HG02759 (cell line): ENCODE results near the gene MYBPH.

Experiments used
- ATAC-seq: cut with Tn5 transposase; IDR thresholded peaks from one replicate; pipeline ENCODE4 v1.9.1; 2021; ENCODE audit warnings: mild to moderate bottlenecking, moderate library complexity; ENCODE audit not compliant: unreplicated experiment

The MYBPH gene

DNA sequence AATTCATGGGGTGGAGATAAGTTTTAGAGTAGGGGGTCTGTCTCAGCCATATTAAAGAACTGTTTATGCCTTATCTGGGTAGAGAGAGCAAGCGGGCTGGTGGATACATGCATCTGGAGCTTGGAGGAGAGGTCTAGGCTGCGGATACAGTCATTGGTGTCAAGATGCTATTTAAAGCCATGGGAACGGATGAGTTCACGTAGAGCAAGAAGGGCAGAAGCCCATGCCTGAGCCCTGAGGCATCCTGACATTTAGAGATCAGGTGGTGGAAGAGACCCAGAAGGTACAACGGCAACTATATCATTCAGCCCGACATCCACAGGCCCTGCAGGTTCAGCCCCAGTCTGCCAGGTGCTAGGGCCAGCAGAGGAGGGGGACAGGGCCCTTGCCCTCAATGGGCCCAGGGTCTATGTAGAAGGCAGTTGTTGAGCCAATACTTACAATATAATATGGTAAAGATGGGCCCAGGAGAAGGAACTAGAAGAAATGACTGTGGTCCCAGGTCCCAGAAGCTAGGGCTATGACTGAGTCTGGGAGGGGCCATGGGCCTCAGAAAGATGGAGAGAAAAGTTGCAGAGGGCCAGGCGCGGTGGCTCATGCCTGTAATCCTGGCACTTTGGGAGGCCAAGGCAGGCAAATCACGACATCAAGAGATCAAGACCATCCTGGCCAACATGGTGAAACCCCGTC, 26.0 kb upstream of the MYBPH start:
- no peak for ATAC-seq

DNA sequence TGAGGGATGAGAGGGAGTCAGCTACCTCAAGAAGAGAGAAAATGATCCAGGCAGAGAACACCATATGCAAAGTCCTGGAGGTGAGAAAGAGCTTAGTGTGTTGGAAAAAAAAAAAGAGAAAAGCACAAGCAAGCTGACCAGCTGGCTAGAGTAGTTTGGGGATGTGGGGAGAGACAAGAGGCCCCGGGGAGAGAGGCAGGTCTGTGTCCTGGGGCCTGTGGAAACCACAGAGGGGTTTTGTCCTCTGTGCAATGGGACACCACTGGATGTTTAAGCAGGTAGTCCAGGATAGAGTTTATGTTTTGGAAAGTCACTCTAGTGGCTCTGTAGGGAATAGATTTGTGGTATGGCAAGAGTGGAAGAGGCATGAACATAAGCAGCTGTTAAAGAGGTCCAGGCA, 25.3 kb upstream of the MYBPH start:
- no peak for ATAC-seq

DNA sequence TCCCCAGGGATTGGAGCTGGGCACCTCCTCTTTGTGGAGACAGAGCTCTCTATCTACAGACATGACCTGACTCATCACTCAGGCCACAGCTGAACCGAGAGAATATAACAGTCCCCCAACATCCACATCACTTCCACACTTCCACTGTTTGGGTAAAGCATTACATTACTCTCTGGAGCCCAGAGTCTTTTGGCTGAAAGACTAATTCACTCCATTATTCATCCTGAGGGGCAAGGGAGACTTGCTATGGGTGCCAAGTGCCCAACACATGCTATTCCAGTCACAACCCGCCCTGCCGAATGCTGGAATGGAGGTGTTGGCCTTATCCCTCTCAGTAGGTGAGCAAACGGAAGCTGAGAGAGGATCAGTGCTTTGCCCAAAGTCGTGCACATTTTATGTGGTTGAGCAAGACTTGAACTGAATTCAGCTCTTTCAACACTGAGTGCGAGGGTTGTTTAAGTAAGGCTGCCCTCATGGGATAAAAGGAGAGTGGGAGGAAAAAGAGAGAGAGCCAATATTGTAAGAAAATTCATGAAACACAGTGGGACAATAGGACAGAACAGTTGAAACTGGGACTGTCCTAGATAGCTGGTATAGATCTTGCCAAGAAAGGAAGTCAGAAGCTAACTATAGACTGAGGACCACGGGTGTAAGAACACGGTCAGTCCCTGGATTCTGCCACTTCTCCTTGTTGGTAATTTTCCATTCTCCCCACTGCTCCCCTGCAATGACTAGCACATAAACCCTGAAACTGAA, 24.4 kb upstream of the MYBPH start:
- ATAC-seq = no peak

DNA sequence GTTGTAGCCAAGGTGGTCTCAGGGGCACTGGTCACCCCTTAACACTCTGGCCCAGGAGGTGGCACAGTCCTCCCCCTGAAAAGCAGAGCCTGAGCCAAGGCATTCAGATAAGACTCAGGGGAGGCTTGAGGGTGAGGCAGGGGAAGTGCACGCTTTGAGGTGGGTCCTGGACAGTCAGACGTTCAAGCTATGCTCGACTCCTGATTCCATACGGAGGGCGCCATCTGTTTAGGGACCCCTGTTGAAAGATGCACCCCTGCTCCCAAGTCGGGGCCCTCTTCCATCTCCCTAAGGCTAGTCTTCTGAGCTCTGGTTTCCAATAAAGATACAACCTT, 23.8 kb upstream of the MYBPH start:
- no peak for ATAC-seq

DNA sequence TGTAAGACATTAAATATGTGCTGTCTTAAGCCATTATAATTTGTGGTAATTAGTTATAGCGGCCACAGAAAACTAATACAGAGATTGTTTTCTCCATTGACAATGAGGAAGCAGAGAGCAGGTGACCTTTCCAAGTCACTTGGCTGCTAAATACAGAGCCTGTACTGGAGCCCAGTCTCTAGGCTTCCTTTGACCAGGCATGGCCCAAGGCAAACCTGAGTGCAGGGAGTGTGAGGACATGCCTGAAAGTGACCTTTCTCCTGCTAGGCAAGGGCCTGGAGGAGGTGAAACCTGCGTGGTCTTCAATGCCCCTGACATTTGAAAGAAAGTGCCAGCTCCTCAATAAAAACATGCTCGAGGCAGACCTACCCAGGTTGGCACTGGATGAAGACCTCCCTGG, 23.4 kb upstream of the MYBPH start:
- no peak for ATAC-seq

DNA sequence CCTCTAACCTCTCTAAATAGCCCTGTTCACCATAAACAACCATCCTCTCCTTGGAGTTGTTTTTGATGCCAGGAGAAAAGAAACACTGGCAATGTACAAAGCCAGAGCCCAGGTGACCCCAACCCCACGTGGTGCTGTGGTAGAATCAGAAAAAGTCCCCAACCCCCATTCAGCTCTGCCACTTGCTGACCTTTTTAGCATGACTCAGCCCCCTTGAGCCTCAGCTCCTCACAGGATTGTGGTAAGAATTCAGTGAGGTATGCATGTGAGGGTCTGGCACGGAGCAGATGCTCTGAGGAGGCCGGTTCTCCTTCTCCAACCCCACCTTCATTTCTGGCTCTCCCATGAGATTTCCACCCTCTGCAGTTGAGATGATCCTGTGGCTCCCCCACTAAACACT, 22.0 kb upstream of the MYBPH start:
- ATAC-seq = no peak

DNA sequence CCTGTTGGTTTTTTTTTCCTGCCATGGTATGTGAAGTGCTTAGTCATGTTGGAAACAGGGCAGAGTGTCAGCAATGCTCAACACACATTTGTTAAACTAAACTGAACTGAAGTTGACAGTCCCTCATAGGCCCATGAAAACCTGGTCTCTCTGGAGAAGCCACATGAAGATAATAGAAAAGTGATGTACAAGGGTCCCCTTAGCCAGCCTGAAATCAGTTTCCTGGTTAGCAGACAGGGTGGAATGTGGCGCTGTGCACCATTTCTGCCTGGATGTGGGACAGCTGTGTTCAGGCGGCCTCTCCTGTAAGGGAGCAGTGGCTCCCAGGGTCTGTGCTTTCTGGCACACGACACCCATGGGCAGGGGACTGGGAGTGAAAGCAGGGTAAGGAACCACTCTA, 20.7 kb upstream of the MYBPH start:
- no peak for ATAC-seq

DNA sequence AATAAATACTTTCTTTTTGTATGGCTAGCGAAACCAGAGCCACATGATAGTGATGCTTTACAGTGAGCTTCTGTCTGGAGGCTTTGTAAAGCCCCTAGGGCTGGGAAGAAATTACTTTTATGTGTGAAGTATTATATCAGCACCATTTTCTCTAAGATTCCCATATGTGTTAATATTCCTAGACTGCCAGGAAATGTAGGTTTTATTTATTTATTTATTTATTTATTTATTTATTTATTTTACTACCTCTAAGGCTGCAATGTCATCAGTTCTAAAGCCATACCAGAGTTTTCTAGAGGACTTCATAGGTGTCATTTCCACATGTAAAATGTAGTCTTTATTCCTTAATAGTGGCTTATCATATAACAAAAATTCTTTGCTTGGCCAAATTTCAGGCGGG, 15.3 kb upstream of the MYBPH start:
- ATAC-seq = no peak

DNA sequence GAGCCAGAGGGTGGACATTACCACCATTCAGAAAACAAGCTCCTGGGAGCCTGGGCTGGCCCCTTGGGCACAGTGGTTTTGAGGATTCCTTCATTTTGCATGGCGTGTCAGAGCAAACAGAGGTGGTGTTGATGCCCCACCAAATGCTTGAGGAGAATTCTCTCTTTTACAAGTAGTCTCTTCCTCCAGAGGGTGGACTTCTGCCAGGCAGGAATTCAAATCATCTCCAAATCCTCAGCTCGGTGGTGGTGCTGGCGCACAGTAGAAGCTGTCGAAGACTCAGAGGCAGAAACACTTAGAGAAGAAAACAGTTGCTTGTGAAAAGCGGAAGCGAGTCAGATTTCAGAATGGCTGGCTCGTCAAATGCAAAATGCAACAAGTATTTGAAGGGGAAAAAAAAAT, 14.3 kb upstream of the MYBPH start:
- ATAC-seq = no peak

DNA sequence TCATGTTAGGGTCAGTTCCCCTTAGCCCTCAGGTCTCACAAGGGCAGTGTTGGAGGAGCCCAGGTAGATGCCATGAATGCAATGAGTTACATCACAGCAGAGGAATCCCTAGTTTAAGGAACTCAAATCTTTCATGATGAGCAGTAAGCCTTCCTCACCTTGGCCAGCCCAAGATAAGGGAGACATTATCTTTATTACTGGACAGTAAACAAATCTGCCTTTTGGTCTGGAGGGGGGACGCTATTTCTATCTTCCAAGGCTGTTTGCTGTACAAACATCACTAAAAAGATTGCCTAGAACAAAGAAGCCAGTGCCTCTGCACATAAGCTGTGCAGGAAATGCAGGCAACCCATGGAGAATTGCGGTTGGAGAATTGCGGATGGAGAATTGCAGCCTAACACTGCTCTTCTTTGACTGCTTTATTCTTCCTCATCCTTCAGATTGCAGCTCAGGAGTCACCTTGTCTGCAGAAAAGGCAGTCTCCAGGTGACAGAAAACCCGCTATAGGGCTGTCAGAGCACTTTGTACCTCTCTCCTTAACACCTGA, 13.1 kb upstream of the MYBPH start:
- no peak for ATAC-seq

DNA sequence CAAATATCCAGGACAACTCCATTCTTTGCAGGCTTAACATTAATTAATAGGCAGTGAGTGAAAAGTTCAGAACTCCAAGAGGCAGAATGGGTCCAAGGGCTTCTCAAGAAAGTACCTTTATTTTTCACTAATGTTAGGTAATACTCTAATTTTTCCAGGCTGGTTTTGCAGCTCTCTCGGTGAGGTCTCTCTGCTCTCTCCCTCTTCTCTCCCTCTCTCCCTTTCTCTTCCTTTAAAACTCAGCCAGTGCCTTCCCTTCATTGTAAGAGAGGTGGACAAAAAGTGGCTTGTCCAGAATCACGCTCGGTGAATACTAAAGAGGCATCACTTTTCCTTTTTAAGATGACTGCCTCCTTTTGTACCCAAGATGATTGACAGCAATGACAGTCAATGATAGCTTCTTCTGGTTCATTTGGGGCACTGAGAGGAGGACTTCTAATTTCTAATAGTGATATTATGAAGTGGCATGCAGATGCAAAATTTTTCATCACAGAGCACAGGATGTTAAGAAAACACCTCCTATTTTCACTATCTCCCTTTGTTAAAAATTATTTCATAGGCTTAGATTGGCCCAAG, 12.2 kb upstream of the MYBPH start:
- no peak for ATAC-seq

DNA sequence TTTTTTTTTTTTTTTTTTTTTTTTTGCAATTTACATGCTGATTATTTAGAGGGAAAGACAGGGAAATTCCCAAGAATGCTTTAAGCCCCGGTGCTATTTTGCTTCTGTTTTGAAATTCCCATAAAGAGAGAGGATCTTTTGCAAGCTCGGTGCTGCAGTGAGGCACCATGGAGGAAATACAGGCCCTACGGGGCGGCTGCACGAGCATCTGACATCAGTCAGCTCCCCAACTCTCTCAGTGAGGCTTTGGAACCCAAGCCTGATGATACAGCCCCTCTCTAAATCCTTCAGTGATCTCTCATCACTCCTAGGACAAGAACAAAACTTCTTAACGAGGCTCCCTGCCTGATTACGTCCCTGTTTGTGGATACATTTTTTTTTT, 11.7 kb upstream of the MYBPH start:
- no peak for ATAC-seq

DNA sequence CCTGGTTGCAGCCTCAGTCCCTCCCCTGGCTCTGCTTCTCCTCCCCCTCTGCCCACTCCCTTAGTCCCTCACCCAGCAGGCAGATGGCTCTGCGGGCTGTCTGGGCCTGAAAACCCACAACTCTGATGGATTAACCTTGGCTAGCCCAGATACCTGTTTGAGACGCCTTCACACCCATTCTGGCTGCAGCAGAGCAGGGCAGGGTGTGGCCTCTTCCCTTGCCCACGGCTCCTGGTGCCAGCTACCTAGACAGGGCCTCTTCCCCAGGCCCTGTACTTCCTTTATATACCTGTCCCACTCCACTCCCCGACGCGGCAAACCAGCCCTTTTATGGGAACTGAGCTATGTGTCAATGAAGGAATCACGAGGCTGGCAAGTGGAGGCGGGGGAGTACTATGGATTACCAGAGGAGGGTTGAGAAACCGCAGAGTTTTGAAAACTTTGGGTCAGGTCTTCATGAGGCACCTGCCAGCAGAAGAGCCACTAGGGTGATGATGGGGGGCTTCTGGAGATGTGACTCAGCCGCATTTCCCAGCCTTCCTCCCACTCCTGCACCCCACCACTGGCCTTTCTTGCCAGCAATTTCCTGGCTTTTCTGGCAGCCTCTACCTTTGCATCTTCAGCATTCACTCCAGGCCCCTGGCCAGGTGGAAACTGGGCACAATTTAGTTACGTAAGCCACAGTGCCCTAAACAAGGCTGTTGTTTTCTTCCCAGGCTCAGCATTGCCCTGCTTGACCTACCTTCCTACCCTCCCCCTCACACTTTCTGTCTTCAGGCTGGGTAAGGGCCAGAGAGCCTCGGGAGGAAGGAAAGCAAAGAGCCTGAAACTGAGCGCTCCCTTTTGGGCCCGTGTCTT, 11.0 kb upstream of the MYBPH start, which contains the start of gene CHI3L1:
TSS of gene CHI3L1 (minus strand) at position 259 of the 858 bp plus-strand sequence. CDS start at position 178, 81 bp downstream.
- ATAC-seq = no peak

DNA sequence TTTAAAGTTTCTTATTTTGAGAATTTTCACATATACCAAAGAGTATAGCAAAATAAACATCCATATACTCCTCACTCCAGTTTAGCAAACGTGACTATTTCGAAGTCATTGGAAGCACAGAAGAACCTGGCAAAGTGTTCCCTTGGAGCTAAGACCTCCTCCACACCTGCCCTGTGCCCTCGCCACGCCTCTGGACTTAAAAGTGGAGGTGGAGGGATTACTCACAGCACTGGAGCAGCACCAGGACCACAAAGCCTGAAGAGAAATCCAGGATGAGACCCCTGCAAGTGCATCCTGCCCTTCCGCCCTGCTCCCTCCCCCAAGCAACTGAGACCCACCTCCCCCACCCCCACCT, 10.4 kb upstream of the MYBPH start:
- no peak for ATAC-seq

DNA sequence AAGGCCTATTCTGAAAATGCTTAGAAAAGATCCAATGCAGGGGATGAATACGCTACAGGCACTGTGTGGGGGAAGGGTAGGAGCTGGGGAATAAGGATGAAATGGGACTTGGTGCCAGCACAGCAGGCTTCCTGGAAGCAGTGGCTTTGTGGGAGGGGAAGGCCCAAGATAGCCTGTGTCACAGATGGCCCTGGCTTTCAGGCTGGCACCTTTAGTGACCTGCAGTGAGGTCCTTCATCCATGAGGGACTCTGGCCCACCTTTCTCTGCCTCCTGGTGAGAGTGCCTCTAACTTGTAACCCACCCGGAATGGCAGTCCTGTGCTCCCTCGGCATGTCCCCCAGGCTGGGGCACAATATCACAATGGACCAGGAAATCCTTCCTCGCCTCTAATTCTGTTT, 10.0 kb upstream of the MYBPH start:
- no peak for ATAC-seq

DNA sequence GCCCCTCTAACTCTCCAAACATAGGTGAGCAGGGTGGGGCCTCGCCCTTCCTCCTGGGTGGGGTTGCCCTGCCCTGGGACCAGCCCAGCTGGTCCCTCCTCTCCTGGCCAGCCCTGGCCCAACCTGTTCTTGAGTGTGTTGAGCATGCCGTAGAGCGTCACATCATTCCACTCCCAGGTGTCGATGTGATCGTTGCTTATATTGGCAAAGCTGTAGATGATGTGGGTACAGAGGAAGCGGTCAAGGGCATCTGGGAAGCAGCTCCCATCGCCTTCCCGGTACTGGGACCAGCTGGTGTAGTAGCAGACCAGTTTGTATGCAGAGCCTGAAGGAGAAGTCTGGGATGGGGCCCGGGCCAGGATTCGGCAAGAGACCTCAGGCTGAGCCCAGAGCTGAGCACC, 9.4 kb upstream of the MYBPH start:
- ATAC-seq = no peak

DNA sequence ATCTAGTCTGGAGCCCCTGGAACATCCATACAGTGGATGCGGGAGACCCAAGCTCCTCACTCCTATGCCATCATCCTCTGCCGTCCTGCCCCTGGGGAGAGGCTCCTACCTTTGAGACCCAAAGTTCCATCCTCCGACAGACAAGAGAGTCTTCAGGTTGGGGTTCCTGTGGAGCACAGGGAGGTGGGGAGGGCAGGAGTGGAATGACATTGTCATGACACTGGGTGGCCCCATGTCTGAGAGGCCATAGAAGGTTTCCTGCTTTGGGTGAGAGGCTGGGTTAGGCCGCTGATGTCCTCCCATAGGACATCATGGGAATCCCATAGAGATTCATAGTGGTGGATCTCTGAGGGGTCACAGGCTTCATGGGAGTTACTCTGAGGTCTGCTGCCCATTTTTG, 8.8 kb upstream of the MYBPH start:
- ATAC-seq = no peak

DNA sequence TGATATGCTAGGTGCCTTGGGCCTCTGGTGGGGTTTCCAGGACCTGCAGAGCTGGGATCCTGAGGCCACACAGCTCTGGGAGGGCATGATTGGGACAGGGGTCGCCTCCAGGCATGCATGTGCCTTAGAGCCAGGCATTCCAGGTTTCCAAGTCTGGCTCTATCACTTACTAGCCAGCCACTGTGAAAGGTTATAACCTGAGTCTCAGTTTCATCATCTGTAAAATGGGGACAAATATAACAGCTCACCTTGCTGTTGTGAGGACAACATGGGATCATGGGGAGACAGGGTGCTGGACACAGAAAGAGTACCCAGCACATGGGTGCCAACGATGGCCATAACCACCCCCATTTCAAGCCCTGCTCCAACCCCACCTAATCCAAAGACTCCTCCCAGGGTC, 8.2 kb upstream of the MYBPH start:
- ATAC-seq = no peak

DNA sequence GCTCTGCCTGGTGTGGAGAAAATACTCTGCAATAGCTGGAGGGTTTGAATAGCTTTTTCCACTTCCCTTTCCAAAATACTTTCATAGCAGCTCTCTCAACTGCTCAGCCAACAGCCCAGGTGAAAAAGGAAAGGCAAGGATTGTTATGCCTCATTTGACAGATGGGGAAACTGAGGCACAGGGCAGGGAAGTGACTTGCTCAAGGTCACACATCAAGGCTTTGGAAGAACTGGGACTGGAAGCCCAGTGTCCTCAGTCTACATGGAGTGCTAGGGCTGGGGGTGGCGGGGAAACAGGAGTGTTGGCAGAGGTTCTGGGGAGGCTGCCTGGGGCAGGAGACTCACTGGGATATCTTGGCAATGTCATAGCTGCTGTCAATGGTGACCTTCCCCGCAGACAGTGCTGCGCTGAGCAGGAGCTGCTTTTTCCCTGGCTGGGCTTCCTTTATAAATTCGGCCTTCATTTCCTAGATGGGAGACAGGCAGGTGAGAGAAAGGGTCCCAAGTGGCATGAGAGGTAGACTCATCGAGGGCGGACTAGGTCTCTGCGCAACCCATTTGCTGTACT, 6.8 kb upstream of the MYBPH start:
- no peak for ATAC-seq

DNA sequence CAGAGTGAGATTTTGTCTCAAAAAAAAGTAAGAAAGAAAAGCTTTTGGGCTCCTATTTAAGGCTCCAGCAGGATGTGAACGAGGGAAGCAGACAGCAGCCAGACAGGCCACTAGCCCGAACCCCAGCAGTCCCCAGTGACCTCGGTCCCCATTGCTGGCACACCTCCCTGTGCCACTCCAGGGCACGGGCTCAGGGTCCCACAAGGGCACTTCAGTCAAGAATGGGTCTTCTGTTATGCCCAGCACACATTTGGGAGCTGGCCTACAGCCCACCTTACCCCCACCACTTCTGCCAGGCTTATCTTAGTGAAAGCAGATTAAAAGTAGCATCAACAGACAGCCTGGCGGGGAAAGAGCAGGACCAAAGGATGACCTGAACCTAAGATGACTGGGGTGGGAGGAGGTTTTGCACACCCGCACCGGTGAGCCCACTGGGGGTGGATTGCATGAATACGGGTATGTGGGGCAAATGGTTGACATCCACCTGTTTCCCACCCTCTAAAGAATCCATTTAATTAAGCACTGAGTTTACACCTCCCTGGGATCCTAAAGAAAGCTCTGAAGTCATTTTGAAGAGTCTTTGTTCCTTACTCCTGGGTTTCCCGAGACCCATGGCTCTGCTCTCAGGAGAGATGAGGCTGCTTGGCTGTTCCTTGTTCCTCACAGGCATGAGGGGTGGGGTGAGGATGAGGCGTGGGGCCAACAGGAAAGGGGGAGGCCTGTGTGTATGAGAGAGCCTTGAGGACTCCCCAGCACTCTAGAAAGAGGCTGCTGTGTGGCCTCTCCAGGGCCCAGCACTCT, 6.2 kb upstream of the MYBPH start:
- no peak for ATAC-seq
